Activated CD4-positive, alpha-beta memory T cell treated with anti-CD3 and anti-CD28 coated beads for 36 hours (primary cell): ENCODE measurements around the gene NCOA1. TPM values are rescaled to one million over a fixed set of nuclear protein-coding genes. Genes with fewer than 3 reads are reported as not detected.
A peak's percentile ranks its signal among the peaks of the same experiment; 100 is the strongest.
"Not testable (repeated sequence)": the region's sequence is repeated elsewhere in the genome, so short reads cannot be mapped to it uniquely, and the experiment has no call there.

ENCODE experiments used
- CTCF ChIA-PET: fragments of 350-600 bp; sonication (Branson Sonifier 250); formaldehyde crosslinking; loops from one replicate; lab custom pipeline; 2021; ENCODE audit warnings: antibody characterized with exemption, inconsistent platforms; lab: Charles Lee
- POLR2A ChIA-PET: fragments of 350-600 bp; sonication (Branson Sonifier 250); formaldehyde crosslinking; loops from one replicate; lab custom pipeline; 2021; ENCODE audit warnings: antibody characterized with exemption; lab: Charles Lee
- DNase-seq: peaks from one replicate; pipeline ENCODE4 v3.0.0-alpha.2; 2020
- H3K27ac Mint-ChIP-seq: one replicate; pipeline ENCODE4 v1.8.0; 2021; ENCODE audit warnings: mixed read lengths
- H3K27me3 Mint-ChIP-seq: one replicate; pipeline ENCODE4 v1.8.0; 2021; ENCODE audit warnings: mixed read lengths
- H3K36me3 Mint-ChIP-seq: one replicate; pipeline ENCODE4 v1.8.0; 2021; ENCODE audit warnings: mixed read lengths
- H3K4me1 Mint-ChIP-seq: one replicate; pipeline ENCODE4 v1.8.0; 2021; ENCODE audit warnings: low read depth, mixed read lengths
- H3K4me3 Mint-ChIP-seq: one replicate; pipeline ENCODE4 v1.8.0; 2021; ENCODE audit warnings: mild to moderate bottlenecking, mixed read lengths
- H3K9me3 Mint-ChIP-seq: one replicate; pipeline ENCODE4 v1.8.0; 2021; ENCODE audit warnings: mixed read lengths
- intact Hi-C: fragments of 100-400 bp; cut with micrococcal nuclease; formaldehyde crosslinking; loops from one replicate; pipeline ENCODE4 v1.15.1; 2023
- total RNA-seq, 2 experiments: library from RNA; stranded (reverse); gene quantifications; one replicate each; pipeline ENCODE4 v1.2.3, GENCODE V29; 2021

Gene NCOA1
- total RNA-seq, 2 experiments from 2014 or later = 21.3 to 24.0 TPM

DNA sequence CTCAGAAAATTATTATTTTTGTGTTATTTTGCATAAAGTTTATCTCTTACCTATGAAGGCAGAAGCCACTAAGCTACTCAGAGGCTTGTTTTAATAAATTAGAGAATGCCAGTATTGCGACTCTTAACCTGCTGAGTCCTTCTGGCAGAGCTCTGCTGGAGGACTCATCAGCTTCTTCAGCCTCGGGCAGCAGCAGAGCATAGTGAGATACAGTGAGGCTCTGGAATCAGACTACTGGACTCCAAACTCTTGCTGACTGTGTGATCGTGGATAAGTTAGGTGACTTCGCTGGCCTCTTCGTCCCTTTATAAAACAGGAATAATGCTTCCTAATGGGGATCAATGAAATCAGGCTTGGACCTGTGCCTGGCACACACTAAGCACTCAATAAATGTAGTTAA is 300.4 kb downstream of the NCOA1 start:
- Mint-ChIP-seq H3K27me3 (no peaks in the 10 kb centered on the region), H3K4me3 (no peak overlapping the region), H3K27ac (no peak overlapping the region), H3K36me3 (peaks cover 21% of the 10 kb centered on the region), H3K9me3 (no peaks in the 10 kb centered on the region), H3K4me1 (peaks cover 20% of the 10 kb centered on the region)
- POLR2A ChIA-PET = no interaction called here
- intact Hi-C loops = loop anchor here (5.0 to 10.0 kb wide), 2 partner anchors 299 to 883 kb away; partner anchors contain the start of genes DTNB and NCOA1
- no peak for DNase-seq
- CTCF ChIA-PET = interaction anchor here (1.4 kb wide), 1 partner anchor 381 kb away, joined by 3 read pairs; no protein-coding TSS in a partner anchor

DNA sequence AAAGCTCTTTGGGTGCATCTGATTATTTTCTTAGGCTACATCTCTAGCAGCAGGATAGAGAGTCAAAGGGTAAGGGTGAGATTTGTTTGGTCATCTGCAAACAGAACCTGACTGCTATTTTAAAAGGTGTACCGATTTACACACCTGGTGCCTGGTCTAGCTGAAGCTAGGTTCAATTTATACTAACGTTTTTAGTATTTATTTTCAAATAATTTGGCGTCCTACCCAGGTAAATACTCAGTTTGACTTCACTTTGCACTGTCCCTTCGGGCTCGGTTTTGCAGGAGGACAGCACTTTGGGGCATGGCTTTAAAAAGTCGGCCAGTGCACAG is 301.5 kb downstream of the NCOA1 start:
- intact Hi-C loops = loop anchor here (2.0 to 10.0 kb wide), 4 partner anchors 178 to 882 kb away; partner anchors contain the start of genes DNAJC27, DTNB and NCOA1
- H3K4me1 Mint-ChIP-seq = peaks cover 31% of the 10 kb centered on the region
- no peaks in the 10 kb centered on the region for H3K9me3 Mint-ChIP-seq
- H3K27ac Mint-ChIP-seq = peak overlapping the region; percentile 100
- no peak for DNase-seq
- CTCF ChIA-PET = interaction anchor here (0.7 to 2.0 kb wide), 8 partner anchors 13 to 382 kb away, joined by 3 to 19 read pairs (median 4); partner anchors contain the start of gene NCOA1
- POLR2A ChIA-PET = interaction anchor here (0.7 to 1.6 kb wide), 5 partner anchors 29 to 433 kb away, joined by 3 to 7 read pairs (median 4); partner anchors contain the start of genes ITSN2 and NCOA1
- no peaks in the 10 kb centered on the region for H3K27me3 Mint-ChIP-seq
- H3K36me3 Mint-ChIP-seq = peaks cover 31% of the 10 kb centered on the region
- H3K4me3 Mint-ChIP-seq = peak overlapping the region; percentile 98

DNA sequence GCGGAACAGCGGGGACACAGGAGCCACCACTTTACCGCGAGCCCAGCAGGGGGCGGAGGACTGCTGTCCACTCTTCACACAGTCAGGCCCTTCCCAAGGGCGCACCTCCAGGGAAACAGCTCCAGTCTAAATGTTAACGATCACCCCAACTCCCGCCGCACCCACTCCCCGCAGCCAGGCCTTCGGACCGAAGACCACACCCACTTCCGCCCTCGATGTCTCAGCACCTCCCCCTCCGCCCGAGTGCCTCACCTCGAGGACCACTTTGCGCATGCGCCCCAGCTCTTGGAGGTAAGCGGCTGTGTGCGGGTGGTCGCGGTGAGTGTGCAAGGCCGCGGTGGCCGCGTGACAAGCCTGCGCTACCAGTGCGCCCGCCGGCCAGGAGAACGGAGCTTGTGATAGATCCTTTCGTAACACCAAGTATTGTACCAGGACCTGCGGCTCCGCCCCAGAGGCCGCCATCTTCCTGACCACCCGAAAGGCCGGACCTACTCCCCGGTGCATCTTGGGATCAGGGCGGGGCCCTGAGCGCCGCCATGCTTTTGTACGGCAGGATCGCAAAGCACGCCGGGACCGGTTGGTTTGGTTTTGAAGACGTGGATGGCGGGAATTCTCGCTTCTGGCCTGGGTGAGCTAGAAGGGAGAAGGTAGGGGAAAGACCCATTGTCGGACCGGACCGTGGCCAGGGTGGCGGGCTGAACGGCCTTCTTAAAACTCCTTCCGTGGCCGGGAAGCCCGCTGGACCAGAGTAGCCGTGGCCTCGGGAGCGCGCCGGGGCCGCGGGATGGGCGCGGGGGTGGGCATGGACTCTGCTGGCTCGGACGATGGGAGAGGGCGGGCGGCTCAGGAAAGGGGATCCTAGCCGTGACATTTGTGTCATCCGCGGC is 302.1 kb downstream of the NCOA1 start, which contains the start of the genes CENPO and PTRHD1:
TSS of gene CENPO (plus strand) at position 552 of the 887 bp plus-strand sequence. CDS start 495 bp downstream, outside the sequence.
TSS of gene PTRHD1 (minus strand) at position 518 of the 887 bp plus-strand sequence. CDS start at position 504, 14 bp downstream.
- Mint-ChIP-seq H3K27me3 (no peaks in the 10 kb centered on the region), H3K9me3 (no peaks in the 10 kb centered on the region), H3K36me3 (peaks cover 37% of the 10 kb centered on the region), H3K4me1 (peaks cover 35% of the 10 kb centered on the region), H3K4me3 (peak within 1 kb of the TSS; percentile 98), H3K27ac (peak within 1 kb of the TSS; percentile 100)
- peak; percentile 97 for DNase-seq
- CTCF ChIA-PET = interaction anchor here (0.7 to 2.0 kb wide), 8 partner anchors 14 to 383 kb away, joined by 3 to 19 read pairs (median 4); partner anchors contain the start of gene NCOA1
- POLR2A ChIA-PET = interaction anchor here (0.6 to 1.6 kb wide), 7 partner anchors 28 to 433 kb away, joined by 3 to 7 read pairs (median 4); partner anchors contain the start of genes ITSN2 and NCOA1
- intact Hi-C loops = loop anchor here (1.0 to 10.0 kb wide), 5 partner anchors 178 to 882 kb away; partner anchors contain the start of genes DNAJC27, DTNB, NCOA1 and SF3B6

DNA sequence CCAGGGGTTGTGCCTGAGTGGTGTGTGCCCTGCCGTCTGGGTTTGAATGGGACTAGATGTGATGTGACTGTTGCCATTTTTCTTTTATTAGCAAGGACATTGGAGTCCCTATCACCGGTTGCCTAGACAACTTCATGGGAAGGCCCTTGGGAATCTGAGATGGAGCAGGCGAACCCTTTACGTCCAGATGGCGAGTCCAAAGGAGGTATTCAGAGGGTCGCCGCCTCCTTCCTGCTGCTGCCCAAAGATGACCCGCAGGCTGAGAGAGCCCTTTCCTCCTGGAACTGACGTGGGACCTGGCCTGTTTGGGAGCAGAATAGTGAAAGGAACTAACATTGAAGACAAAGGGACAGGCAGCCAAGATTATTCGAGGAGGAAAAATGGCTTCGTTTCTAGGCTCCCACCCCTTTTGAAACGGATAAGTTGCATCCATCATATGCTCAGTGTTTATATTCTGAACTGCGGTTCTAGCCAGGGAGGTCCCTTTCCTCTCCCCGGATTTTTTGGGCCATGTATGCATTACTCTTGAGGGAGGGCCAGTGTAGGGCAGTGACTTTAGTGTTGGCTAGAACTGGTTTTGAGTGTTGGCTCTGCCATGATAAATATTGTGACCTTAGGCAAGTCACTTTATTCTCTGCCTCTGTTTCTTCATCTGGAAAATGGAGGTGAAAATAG is 302.8 kb downstream of the NCOA1 start:
- POLR2A ChIA-PET = interaction anchor here (0.6 to 1.6 kb wide), 4 partner anchors 215 to 430 kb away, joined by 3 to 7 read pairs (median 4); partner anchors contain the start of gene NCOA1
- Mint-ChIP-seq H3K4me3 (peak overlapping the region; percentile 98), H3K36me3 (peaks cover 43% of the 10 kb centered on the region), H3K4me1 (peaks cover 35% of the 10 kb centered on the region), H3K9me3 (no peaks in the 10 kb centered on the region), H3K27me3 (no peaks in the 10 kb centered on the region), H3K27ac (peak overlapping the region; percentile 100)
- CTCF ChIA-PET = interaction anchor here (2.0 kb wide), 1 partner anchor 384 kb away, joined by 13 read pairs; no protein-coding TSS in a partner anchor
- DNase-seq = peak; percentile 28
- intact Hi-C loops = loop anchor here (1.0 to 10.0 kb wide), 5 partner anchors 177 to 881 kb away; partner anchors contain the start of genes DNAJC27, DTNB, NCOA1 and SF3B6

DNA sequence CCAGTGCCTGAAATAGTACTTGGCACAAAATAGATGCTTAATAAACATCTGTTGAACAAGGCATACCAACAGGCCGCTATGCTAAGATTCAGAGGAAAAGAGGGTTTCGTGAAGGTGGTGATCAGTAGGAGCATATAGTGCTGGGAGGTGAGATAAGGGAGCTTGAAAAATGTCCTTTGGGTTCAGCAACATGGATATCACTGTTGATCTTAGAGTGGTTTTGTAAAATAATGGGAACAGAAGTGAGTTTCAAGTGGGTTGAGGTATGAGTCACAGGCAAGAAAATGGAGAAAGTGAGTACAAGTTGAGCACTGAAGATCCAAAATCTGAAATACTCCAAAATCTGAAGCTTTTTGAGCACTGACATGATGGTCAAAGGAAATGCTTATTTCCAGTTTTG is 306.6 kb downstream of the NCOA1 start:
- peaks cover 66% of the 10 kb centered on the region for H3K36me3 Mint-ChIP-seq
- no peak overlapping the region for H3K4me3 Mint-ChIP-seq
- intact Hi-C loops = loop anchor here (10.0 kb wide), 1 partner anchor 877 kb away; the partner anchor contains the start of gene DTNB
- H3K27ac Mint-ChIP-seq = no peak overlapping the region
- DNase-seq = no peak
- H3K27me3 Mint-ChIP-seq = no peaks in the 10 kb centered on the region
- ChIA-PET POLR2A (interaction anchor here (0.6 kb wide), 1 partner anchor 359 kb away, joined by 4 read pairs; no protein-coding TSS in a partner anchor), CTCF (interaction anchor here (1.0 to 1.6 kb wide), 2 partner anchors 30 to 376 kb away, joined by 4 to 6 read pairs; no protein-coding TSS in a partner anchor)
- peaks cover 30% of the 10 kb centered on the region for H3K4me1 Mint-ChIP-seq
- peaks cover 7% of the 10 kb centered on the region for H3K9me3 Mint-ChIP-seq

DNA sequence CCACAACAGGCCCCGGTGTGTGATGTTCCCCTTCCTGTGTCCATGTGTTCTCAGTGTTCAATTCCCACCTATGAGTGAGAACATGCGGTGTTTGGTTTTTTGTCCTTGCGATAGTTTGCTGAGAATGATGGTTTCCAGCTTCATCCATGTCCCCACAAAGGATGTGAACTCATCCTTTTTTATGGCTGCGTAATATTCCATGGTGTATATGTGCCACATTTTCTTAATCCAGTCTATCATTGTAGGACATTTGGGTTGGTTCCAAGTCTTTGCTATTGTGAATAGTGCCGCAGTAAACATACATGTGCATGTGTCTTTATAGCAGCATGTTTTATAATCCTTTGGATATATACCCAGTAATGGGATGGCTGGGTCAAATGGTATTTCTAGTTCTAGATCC is 309.4 kb downstream of the NCOA1 start:
- POLR2A ChIA-PET, CTCF ChIA-PET, H3K27ac Mint-ChIP-seq, H3K9me3 Mint-ChIP-seq, H3K27me3 Mint-ChIP-seq, intact Hi-C loops, DNase-seq, H3K4me3 Mint-ChIP-seq: not testable (repeated sequence)
- Mint-ChIP-seq H3K4me1 (peaks cover 15% of the 10 kb centered on the region), H3K36me3 (peaks cover 67% of the 10 kb centered on the region)

DNA sequence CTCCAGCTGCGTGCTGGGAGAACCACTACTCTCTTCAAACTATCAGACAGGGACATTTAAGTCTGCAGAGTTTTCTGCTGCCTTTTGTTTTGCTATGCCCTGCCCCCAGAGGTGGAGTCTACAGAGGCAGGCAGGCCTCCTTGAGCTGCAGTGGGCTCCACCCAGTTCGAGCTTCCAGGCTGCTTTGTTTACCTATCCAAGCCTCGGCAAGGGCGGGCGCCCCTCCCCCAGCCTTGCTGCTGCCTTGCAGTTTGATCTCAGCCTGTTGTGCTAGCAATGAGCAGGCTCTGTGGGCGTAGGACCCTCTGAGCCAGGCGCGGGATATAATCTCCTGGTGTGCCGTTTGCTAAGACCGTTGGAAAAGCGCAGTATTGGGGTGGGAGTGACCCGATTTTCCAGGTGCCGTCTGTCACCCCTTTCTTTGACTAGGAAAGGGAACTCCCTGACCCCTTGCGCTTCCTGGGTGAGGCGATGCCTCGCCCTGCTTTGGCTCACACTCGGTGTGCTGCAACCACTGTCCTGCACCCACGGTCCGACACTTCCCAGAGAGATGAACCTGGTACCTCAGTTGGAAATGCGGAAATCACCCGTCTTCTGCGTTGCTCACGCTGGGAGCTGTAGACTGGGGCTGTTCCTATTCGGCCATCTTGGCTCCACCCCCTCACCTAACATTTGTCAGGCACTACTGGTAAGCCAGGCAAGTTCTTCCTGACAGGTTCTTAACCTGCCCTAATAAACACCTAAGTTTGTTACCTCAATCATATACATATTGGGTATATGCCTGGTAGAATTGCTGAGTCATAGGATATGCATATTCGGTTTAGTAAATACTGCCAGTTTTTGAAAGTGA is 315.0 kb downstream of the NCOA1 start:
- CTCF ChIA-PET, H3K9me3 Mint-ChIP-seq, intact Hi-C loops, H3K27me3 Mint-ChIP-seq, DNase-seq, POLR2A ChIA-PET, H3K27ac Mint-ChIP-seq, H3K4me3 Mint-ChIP-seq: not testable (repeated sequence)
- H3K4me1 Mint-ChIP-seq = peaks cover 22% of the 10 kb centered on the region
- H3K36me3 Mint-ChIP-seq = peaks cover 43% of the 10 kb centered on the region

DNA sequence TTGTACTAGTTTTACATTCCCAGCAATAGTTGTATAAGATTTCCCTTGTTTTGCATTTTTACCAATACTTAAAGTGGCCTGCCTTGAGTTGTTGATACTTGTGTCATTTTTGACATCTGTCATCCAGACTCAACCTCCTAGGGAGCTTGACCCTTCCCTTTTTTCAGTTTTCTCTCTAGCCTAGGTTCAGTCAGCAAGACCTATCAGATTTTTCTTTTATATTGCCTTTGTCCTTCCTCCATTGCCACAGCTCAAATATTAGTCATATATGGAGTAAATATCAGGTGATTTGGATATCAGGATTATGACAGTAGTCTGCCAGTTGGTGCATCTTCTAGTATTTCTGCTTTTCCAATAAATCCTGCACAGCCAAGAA is 315.6 kb downstream of the NCOA1 start:
- H3K4me3 Mint-ChIP-seq = no peak overlapping the region
- H3K27me3 Mint-ChIP-seq = no peaks in the 10 kb centered on the region
- POLR2A ChIA-PET = no interaction called here
- CTCF ChIA-PET = no interaction called here
- intact Hi-C loops = no loop called here
- peaks cover 22% of the 10 kb centered on the region for H3K4me1 Mint-ChIP-seq
- no peak overlapping the region for H3K27ac Mint-ChIP-seq
- H3K9me3 Mint-ChIP-seq = peaks cover 7% of the 10 kb centered on the region
- peaks cover 40% of the 10 kb centered on the region for H3K36me3 Mint-ChIP-seq
- no peak for DNase-seq

DNA sequence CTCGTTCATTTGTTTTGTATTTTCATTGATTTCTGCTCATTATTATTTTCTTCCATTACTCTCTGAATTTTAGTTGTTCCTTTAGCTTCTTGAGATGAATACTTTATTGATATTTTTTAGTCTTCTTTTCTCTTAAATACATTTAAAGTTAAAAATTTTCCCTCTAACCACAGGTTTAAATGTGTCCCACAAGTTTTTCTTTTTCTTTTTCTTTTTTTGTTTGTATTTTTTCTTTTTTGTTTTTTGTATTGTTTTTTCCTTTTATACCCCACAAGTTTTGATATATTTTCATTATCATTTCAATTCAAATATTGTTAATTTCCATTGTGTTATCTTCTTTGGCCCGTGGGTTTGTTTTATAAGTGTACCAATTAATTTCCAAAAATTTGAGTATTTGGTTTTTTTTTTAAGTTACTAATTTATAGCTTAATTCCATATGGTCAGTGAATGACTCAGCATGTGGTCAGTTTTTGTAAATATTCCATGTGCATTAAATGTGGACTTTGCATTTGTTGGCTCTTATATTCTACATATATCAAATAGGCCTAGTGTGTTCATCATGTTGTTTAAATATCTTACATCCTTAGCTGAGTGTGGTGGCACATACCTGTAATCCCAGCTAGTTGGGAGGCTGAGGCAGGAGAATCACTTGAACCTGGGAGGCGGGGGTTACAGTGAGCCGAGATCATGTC is 318.4 kb downstream of the NCOA1 start:
- no peaks in the 10 kb centered on the region for H3K27me3 Mint-ChIP-seq
- peaks cover 41% of the 10 kb centered on the region for H3K36me3 Mint-ChIP-seq
- H3K4me3 Mint-ChIP-seq = no peak overlapping the region
- intact Hi-C loops = no loop called here
- ChIA-PET CTCF (interaction anchor here (0.7 to 1.0 kb wide), 3 partner anchors 17 to 399 kb away, joined by 3 to 4 read pairs (median 3); no protein-coding TSS in a partner anchor), POLR2A (no interaction called here)
- DNase-seq = no peak
- peaks cover 22% of the 10 kb centered on the region for H3K4me1 Mint-ChIP-seq
- H3K27ac Mint-ChIP-seq = no peak overlapping the region
- peaks cover 4% of the 10 kb centered on the region for H3K9me3 Mint-ChIP-seq

DNA sequence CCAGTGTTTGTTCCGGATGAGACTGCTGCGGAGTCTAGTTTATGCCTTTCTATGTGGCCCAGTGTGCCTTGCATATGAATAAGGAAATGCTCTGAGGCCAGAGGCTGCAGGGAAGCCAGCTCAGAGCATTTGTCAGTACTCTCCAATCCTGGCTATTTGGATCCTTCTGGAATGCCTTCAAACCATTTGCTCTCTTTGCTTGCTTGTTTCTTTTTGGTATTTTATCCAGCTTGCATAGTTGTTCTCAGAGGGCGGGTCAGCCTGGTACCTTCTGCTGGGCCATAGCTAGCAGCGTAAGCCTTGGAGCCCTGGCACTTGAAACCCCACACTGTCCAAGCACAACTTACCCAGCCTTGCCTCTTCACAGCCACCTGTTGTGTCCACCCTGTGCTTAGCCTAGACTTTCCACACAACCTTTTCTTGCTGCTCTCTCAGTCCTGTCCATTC is 322.7 kb downstream of the NCOA1 start:
- intact Hi-C loops = no loop called here
- DNase-seq = no peak
- ChIA-PET CTCF (interaction anchor here (1.0 to 1.3 kb wide), 3 partner anchors 13 to 404 kb away, joined by 3 to 5 read pairs (median 3); no protein-coding TSS in a partner anchor), POLR2A (no interaction called here)
- Mint-ChIP-seq H3K27me3 (no peaks in the 10 kb centered on the region), H3K9me3 (no peaks in the 10 kb centered on the region), H3K27ac (no peak overlapping the region), H3K4me1 (peaks cover 9% of the 10 kb centered on the region), H3K36me3 (peaks cover 46% of the 10 kb centered on the region), H3K4me3 (no peak overlapping the region)
